ENCODE data around the gene TSPAN9.

DNA sequence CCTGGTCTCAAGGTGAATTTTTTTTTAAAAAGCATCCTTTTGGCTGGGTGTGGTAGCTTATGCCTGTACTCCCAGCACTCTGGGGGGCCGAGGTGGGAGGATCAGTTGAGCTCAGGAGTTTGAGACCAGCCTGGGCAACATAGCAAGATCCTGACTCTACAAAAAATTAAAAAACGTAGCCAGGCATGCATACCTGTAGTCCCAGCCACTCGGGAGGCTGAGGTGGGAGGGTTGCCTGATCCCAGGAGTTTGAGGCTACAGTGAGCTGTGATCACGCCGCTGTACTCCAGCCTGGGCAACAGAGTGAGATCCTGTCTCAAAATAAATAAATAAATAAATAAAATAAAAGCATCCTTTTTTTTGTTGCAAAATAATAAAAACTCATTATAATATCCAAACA is 12.4 kb downstream of the TSPAN9 start:
- TF ChIP-seq EP300 (IDR thresholded peaks at IDR 0.05) (no peak), POLR2A (IDR thresholded peaks at IDR 0.05) (no peak)
- TF ChIP-seq, protein P1, sequence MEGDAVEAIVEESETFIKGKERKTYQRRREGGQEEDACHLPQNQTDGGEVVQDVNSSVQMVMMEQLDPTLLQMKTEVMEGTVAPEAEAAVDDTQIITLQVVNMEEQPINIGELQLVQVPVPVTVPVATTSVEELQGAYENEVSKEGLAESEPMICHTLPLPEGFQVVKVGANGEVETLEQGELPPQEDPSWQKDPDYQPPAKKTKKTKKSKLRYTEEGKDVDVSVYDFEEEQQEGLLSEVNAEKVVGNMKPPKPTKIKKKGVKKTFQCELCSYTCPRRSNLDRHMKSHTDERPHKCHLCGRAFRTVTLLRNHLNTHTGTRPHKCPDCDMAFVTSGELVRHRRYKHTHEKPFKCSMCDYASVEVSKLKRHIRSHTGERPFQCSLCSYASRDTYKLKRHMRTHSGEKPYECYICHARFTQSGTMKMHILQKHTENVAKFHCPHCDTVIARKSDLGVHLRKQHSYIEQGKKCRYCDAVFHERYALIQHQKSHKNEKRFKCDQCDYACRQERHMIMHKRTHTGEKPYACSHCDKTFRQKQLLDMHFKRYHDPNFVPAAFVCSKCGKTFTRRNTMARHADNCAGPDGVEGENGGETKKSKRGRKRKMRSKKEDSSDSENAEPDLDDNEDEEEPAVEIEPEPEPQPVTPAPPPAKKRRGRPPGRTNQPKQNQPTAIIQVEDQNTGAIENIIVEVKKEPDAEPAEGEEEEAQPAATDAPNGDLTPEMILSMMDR (IDR thresholded peaks at IDR 0.05): no peak
